Stomach (tissue), 9 donors: ENCODE measurements around the gene CCDC174. TPM values are rescaled to one million over a fixed set of nuclear protein-coding genes. Genes with fewer than 3 reads are reported as not detected.

Experiments
- DNase-seq, 2 donors: peaks; one replicate each; pipeline versions ENCODE4 v3.0.0 to v3.0.0-alpha.2; 2013 to 2019
- H3K27ac ChIP-seq, 5 donors: fragments of 200-600 bp in 4 of 5; sonication (generic) in 4 of 5; one replicate each; pipeline ENCODE4 v1.5.1; 2013 to 2019; ENCODE audit warnings: mild to moderate bottlenecking in 1 of 5, moderate library complexity in 1 of 5
- H3K27me3 ChIP-seq, 3 donors: fragments of 200-600 bp; sonication (generic); one replicate each; pipeline ENCODE4 v1.5.1; 2017 to 2019; ENCODE audit warnings: mixed run types in 1 of 3
- H3K36me3 ChIP-seq, 4 donors: fragments of 200-600 bp; sonication (generic); 1 replicate in 3 of 4; 2 replicates in 1 of 4; pipeline ENCODE4 v1.5.1; 2016 to 2019
- H3K4me1 ChIP-seq, 4 donors: fragments of 200-600 bp; sonication (generic); one replicate each; pipeline ENCODE4 v1.5.1; 2016 to 2019
- H3K4me3 ChIP-seq, 4 donors: fragments of 200-600 bp; sonication (generic) in 3 of 4; one replicate each; pipeline ENCODE4 v1.5.1; 2016 to 2019; ENCODE audit warnings: mild to moderate bottlenecking in 1 of 4
- H3K9me3 ChIP-seq, 4 donors: fragments of 200-600 bp; sonication (generic); one replicate each; pipeline ENCODE4 v1.5.1; 2016 to 2019
- CTCF ChIP-seq, 7 experiments: fragments of 450-650 bp in 4 of 7; fragments of 200-600 bp in 3 of 7; sonication (generic) in 3 of 7; IDR thresholded peaks; one replicate each; pipeline ENCODE4 v1.5.1; 2016 to 2019; ENCODE audit warnings: antibody characterized with exemption in 7 of 7, control low read depth in 2 of 7, mild to moderate bottlenecking in 1 of 7
- EP300 ChIP-seq: sonication (generic); formaldehyde crosslinking; IDR thresholded peaks from one replicate; pipeline ENCODE4 v1.6.1; 2017; ENCODE audit warnings: antibody characterized with exemption
- POLR2A ChIP-seq, 4 donors: fragments of 450-650 bp; IDR thresholded peaks; one replicate each; pipeline ENCODE4 v1.6.1; 2016; ENCODE audit warnings: antibody characterized with exemption in 4 of 4, control low read depth in 2 of 4, mild to moderate bottlenecking in 1 of 4, moderate library complexity in 1 of 4
- POLR2AphosphoS5 ChIP-seq, 3 donors: sonication (generic); formaldehyde crosslinking; IDR thresholded peaks; one replicate each; pipeline ENCODE4 v1.6.1; 2016; ENCODE audit warnings: antibody characterized with exemption in 3 of 3
- WGBS, 5 donors: extraction: QIAGEN DNeasy Blood & Tissue Kit in 3 of 5; methylation state at CpG; one replicate each; pipeline versions ENCODE4 v1.1.5 to v1.1.7; 2013 to 2018; 5-methylcytosine and 5-hydroxymethylcytosine counted together
- intact Hi-C: fragments of 100-400 bp; cut with DNase I; formaldehyde crosslinking; loops from one replicate; pipeline ENCODE4 v1.15.1; 2023; ENCODE audit warnings: low total_unique reads
- polyA plus RNA-seq, 3 donors: library from polyadenylated mRNA; stranded (reverse); fragments of 200-250 nt; gene quantifications; one replicate each; pipeline ENCODE4 v1.2.3, GENCODE V29; 2013
- total RNA-seq, 5 donors: library from RNA; depleted of rRNA; stranded (reverse); fragments of >200 nt; gene quantifications; one replicate each; pipeline versions ENCODE4 v1.1.0 to v1.2.3, GENCODE V29; 2014 to 2016
- donor health status: healthy with polysubstance abuse.
- donor health status: Bipolar disorder and iron deficiency.
- donor health status: healthy.

The CCDC174 gene
- total and polyA plus RNA-seq, 8 donors, result 8.5 to 44.0 (median 19.2) TPM

- H3K36me3 ChIP-seq, result no peaks in the 10 kb centered on the region
- intact Hi-C loops, result no loop called here
- no peak overlapping the region for H3K4me3 ChIP-seq
- no peaks in the 10 kb centered on the region for H3K4me1 ChIP-seq
- H3K27me3 ChIP-seq, result no peaks in the 10 kb centered on the region
- H3K27ac ChIP-seq, result no peak overlapping the region
- DNase-seq, result no peak
- whole genome bisulfite sequencing, 5 donors, result 39 to 57% (median 48%) methylated on average over 4 of the region's 4 CpGs
- peaks cover 0 to 2% (median 0%) of the 10 kb centered on the region in 4 donors for H3K9me3 ChIP-seq
- TF ChIP-seq CTCF (IDR thresholded peaks at IDR 0.05) (no peak), EP300 (no peak), POLR2AphosphoS5 (IDR thresholded peaks at IDR 0.05) (no peak), POLR2A (IDR thresholded peaks at IDR 0.05) (no peak)
Measured at GRCh38 chr3:14685179-14685578, 33.6 kb downstream of the CCDC174 start.

- TF ChIP-seq EP300, result no peak
- no peak for TF ChIP-seq CTCF (IDR thresholded peaks at IDR 0.05)
- no peak for TF ChIP-seq POLR2AphosphoS5 (IDR thresholded peaks at IDR 0.05)
- TF ChIP-seq POLR2A (IDR thresholded peaks at IDR 0.05), result no peak
- H3K4me1 ChIP-seq, result no peaks in the 10 kb centered on the region
- H3K4me3 ChIP-seq, result no peak overlapping the region
- DNase-seq, result no peak
- no peaks in the 10 kb centered on the region for H3K9me3 ChIP-seq
- no peaks in the 10 kb centered on the region for H3K27me3 ChIP-seq
- no peaks in the 10 kb centered on the region for H3K36me3 ChIP-seq
- H3K27ac ChIP-seq, result no peak overlapping the region
- intact Hi-C loops, result no loop called here
- WGBS, 5 donors, result 50 to 69% (median 63%) methylated on average over 3 of the region's 3 CpGs
Measured at GRCh38 chr3:14687360-14687759, 35.8 kb downstream of the CCDC174 start.

GRCh38 chr3:14688525-14688924, 37.0 kb downstream of the CCDC174 start:
- TF ChIP-seq CTCF (IDR thresholded peaks at IDR 0.05), result no peak
- TF ChIP-seq POLR2AphosphoS5 (IDR thresholded peaks at IDR 0.05), result no peak
- no peak for TF ChIP-seq POLR2A (IDR thresholded peaks at IDR 0.05)
- no peak for TF ChIP-seq EP300
- Histone ChIP-seq H3K4me1 (no peaks in the 10 kb centered on the region), H3K27ac (no peak overlapping the region), H3K4me3 (no peak overlapping the region), H3K27me3 (no peaks in the 10 kb centered on the region), H3K36me3 (no peaks in the 10 kb centered on the region), H3K9me3 (no peaks in the 10 kb centered on the region)
- intact Hi-C loops, result no loop called here
- 46 to 75% (median 72%) methylated on average over 2 of the region's 2 CpGs for WGBS, 5 donors
- DNase-seq, result no peak

- no peak for TF ChIP-seq POLR2A (IDR thresholded peaks at IDR 0.05)
- TF ChIP-seq POLR2AphosphoS5 (IDR thresholded peaks at IDR 0.05), result no peak
- no peak for TF ChIP-seq CTCF (IDR thresholded peaks at IDR 0.05)
- TF ChIP-seq EP300, result no peak
- DNase-seq, result no peak
- 60 to 76% (median 72%) methylated on average over 7 of the region's 7 CpGs for WGBS, 5 donors
- intact Hi-C loops, result no loop called here
- no peak overlapping the region for H3K4me3 ChIP-seq
- H3K4me1 ChIP-seq, result no peaks in the 10 kb centered on the region
- no peaks in the 10 kb centered on the region for H3K36me3 ChIP-seq
- no peaks in the 10 kb centered on the region for H3K9me3 ChIP-seq
- H3K27me3 ChIP-seq, result no peaks in the 10 kb centered on the region
- no peak overlapping the region for H3K27ac ChIP-seq
Measured at GRCh38 chr3:14689247-14689980, 37.9 kb downstream of the CCDC174 start.
